HCT116 (cell line): Measurements from ENCODE around the gene ATG4C. TPM values are rescaled to one million over a fixed set of nuclear protein-coding genes. Genes with fewer than 3 reads are reported as not detected.

Experiments
- ATAC-seq: fragments of 200-7000 bp; cut with Tn5 transposase; 2 replicates; pipeline ENCODE4 v1.9.1; 2020; ENCODE audit warnings: mild to moderate bottlenecking, moderate library complexity
- BruUV-seq: library from RNA; stranded (reverse); fragments of 400-500 nt; replicated peaks from 2 replicates; lab custom pipeline; 2021; lab: Mats Ljungman, UMichigan
- CTCF ChIA-PET: fragments of 300-600 bp; sonication (Branson Sonifier 250); formaldehyde crosslinking; loops from one replicate; lab custom pipeline; 2021; ENCODE audit warnings: antibody characterized with exemption; lab: Charles Lee
- POLR2A ChIA-PET: fragments of 300-600, 350-600 bp; sonication (Branson Sonifier 250); formaldehyde crosslinking; loops from one replicate; lab custom pipeline; 2021; ENCODE audit warnings: antibody characterized with exemption; lab: Charles Lee
- RAD21 ChIA-PET, 2 experiments: fragments of 300-600 bp; sonication (Branson Sonifier 250); formaldehyde crosslinking; loops; one replicate each; lab custom pipeline; 2023; ENCODE audit warnings: low total read pairs in 2 of 2; ENCODE audit not compliant: uncharacterized antibody in 2 of 2, unreplicated experiment in 2 of 2, low non-redundant PET in 1 of 2; lab: Charles Lee
- DNase-seq: peaks from one replicate; pipeline ENCODE4 v3.0.0-alpha.2; 2010; ENCODE audit warnings: low read depth, low spot score
- H2AFZ ChIP-seq: fragments of 200-600 bp; shearing (Covaris generic), sonication (generic); 2 replicates; pipeline ENCODE4 v1.6.1; 2017; ENCODE audit warnings: low read depth, mixed run types, mixed read lengths, antibody characterized with exemption, low read length; ENCODE audit not compliant: poor library complexity, severe bottlenecking
- H3K27ac ChIP-seq: 2 replicates; pipeline ENCODE4 v1.5.1; 2012; ENCODE audit warnings: low read depth, low read length
- H3K27me3 ChIP-seq: fragments of 200-600 bp; sonication (generic); 2 replicates; pipeline ENCODE4 v1.6.1; 2016; ENCODE audit warnings: mixed run types, low read length, mixed read lengths; ENCODE audit not compliant: insufficient read depth
- H3K36me3 ChIP-seq, 2 experiments: fragments of 200-500 bp in 1 of 2; fragments of 200-600 bp in 1 of 2; sonication (Bioruptor generic) in 1 of 2; sonication (generic) in 1 of 2; 2 replicates each; pipeline versions ENCODE4 v1.5.1 to v1.6.1; 2014 to 2016; ENCODE audit warnings: low read length in 2 of 2, inconsistent platforms in 1 of 2, mixed read lengths in 1 of 2, mixed run types in 1 of 2; ENCODE audit not compliant: insufficient read depth in 2 of 2, control insufficient read depth in 1 of 2
- H3K4me1 ChIP-seq, 2 experiments: fragments of 200-600 bp in 1 of 2; sonication (generic) in 1 of 2; 2 replicates each; pipeline versions ENCODE4 v1.5.1 to v1.6.1; 2012 to 2017; ENCODE audit warnings: low read length in 2 of 2, inconsistent platforms in 1 of 2, mild to moderate bottlenecking in 1 of 2, mixed read lengths in 1 of 2, mixed run types in 1 of 2, moderate library complexity in 1 of 2; ENCODE audit not compliant: insufficient read depth in 2 of 2, control insufficient read depth in 1 of 2
- H3K4me2 ChIP-seq: fragments of 200-600 bp; sonication (generic); 2 replicates; pipeline ENCODE4 v1.6.1; 2017; ENCODE audit warnings: mixed run types, low read length, mixed read lengths
- H3K4me3 ChIP-seq, 2 experiments: fragments of 200-600 bp in 1 of 2; sonication (generic) in 1 of 2; replicated peaks in 1 of 2; 2 replicates each; pipeline ENCODE4 v1.5.1; 2011 to 2016; ENCODE audit warnings: low read length in 2 of 2, control low read depth in 1 of 2, low read depth in 1 of 2, mild to moderate bottlenecking in 1 of 2, mixed read lengths in 1 of 2, mixed run types in 1 of 2
- H3K79me2 ChIP-seq: fragments of 200-600 bp; sonication (generic); 2 replicates; pipeline ENCODE4 v1.6.1; 2017; ENCODE audit warnings: mild to moderate bottlenecking, mixed run types, low read length, moderate library complexity, mixed read lengths; ENCODE audit not compliant: insufficient read depth
- H3K9ac ChIP-seq: fragments of 200-600 bp; sonication (generic); 2 replicates; pipeline ENCODE4 v1.6.1; 2016; ENCODE audit warnings: low read length, mixed read lengths
- H3K9me2 ChIP-seq: fragments of 200-600 bp; sonication (generic), shearing (Covaris generic); 2 replicates; pipeline ENCODE4 v1.6.1; 2017; ENCODE audit warnings: mixed run types, mild to moderate bottlenecking, moderate library complexity; ENCODE audit not compliant: insufficient read depth
- H3K9me3 ChIP-seq, 2 experiments: fragments of 200-500 bp in 1 of 2; fragments of 200-600 bp in 1 of 2; sonication (Bioruptor generic) in 1 of 2; sonication (generic) in 1 of 2; 2 replicates each; pipeline ENCODE4 v1.6.1; 2014 to 2017; ENCODE audit warnings: low read length in 2 of 2, mixed read lengths in 2 of 2, inconsistent platforms in 1 of 2, low read depth in 1 of 2, mild to moderate bottlenecking in 1 of 2, mixed run types in 1 of 2, moderate library complexity in 1 of 2; ENCODE audit not compliant: control insufficient read depth in 1 of 2, insufficient read depth in 1 of 2
- H4K20me1 ChIP-seq: fragments of 200-600 bp; sonication (generic), shearing (Covaris generic); 2 replicates; pipeline ENCODE4 v1.6.1; 2017; ENCODE audit warnings: mixed run types, mild to moderate bottlenecking, moderate library complexity; ENCODE audit not compliant: insufficient read depth
- CEBPB ChIP-seq: IDR thresholded peaks from 2 replicates; pipeline ENCODE4 v1.6.1; 2012; ENCODE audit warnings: low read depth
- EGR1 ChIP-seq: IDR thresholded peaks from 2 replicates; pipeline ENCODE4 v1.6.1; 2012; ENCODE audit warnings: low read depth
- EZH2 ChIP-seq: fragments of 200-600 bp; sonication (generic); IDR thresholded peaks from 2 replicates; pipeline ENCODE4 v1.6.1; 2017; ENCODE audit warnings: antibody characterized with exemption, mixed run types
- EZH2phosphoT487 ChIP-seq: fragments of 200-600 bp; IDR thresholded peaks from 2 replicates; pipeline ENCODE4 v1.6.1; 2018; ENCODE audit warnings: antibody characterized with exemption, borderline replicate concordance
- JUND ChIP-seq: IDR thresholded peaks from 2 replicates; pipeline ENCODE4 v1.6.1; 2012
- POLR2AphosphoS5 ChIP-seq: IDR thresholded peaks from 2 replicates; pipeline ENCODE4 v1.6.1; 2011; ENCODE audit warnings: mild to moderate bottlenecking, low read depth, low read length, moderate library complexity
- SP1 ChIP-seq: IDR thresholded peaks from 2 replicates; pipeline ENCODE4 v1.6.1; 2012; ENCODE audit warnings: low read depth
- ZBTB33 ChIP-seq: IDR thresholded peaks from 2 replicates; pipeline ENCODE4 v1.6.1; 2011; ENCODE audit warnings: mild to moderate bottlenecking, low read length, moderate library complexity; ENCODE audit not compliant: insufficient replicate concordance; ENCODE audit errors: extremely low read depth
- ZFX ChIP-seq: fragments of 450-650 bp; IDR thresholded peaks from 2 replicates; pipeline ENCODE4 v1.6.1; 2017
- intact Hi-C: fragments of 100-400 bp; cut with micrococcal nuclease; formaldehyde crosslinking; loops from 2 replicates; pipeline ENCODE4 v1.10.0; 2022
- total RNA-seq: library from RNA; stranded (reverse); gene quantifications from one replicate; pipeline ENCODE4 v1.2.1, GENCODE V29; 2021; ENCODE audit not compliant: unreplicated experiment

The ATG4C gene
- total RNA-seq, 1 experiment from 2014 or later = 11.8 TPM

GRCh38 chr1:62836856-62837540, 53.1 kb downstream of the ATG4C start:
- RAD21 ChIA-PET = no interaction called here
- CTCF ChIA-PET = no interaction called here

More at GRCh38 chr1:62836856-62837540, 53.1 kb downstream of the ATG4C start:
- DNase-seq = no peak
- H3K9me2 ChIP-seq = no peaks in the 10 kb centered on the region
- H4K20me1 ChIP-seq = no peaks in the 10 kb centered on the region
- H3K9ac ChIP-seq = no peak overlapping the region
- no peak for TF ChIP-seq EZH2phosphoT487
- no peak for TF ChIP-seq EZH2
- no peak for TF ChIP-seq SP1
- TF ChIP-seq JUND = no peak
- no peak for TF ChIP-seq CEBPB
- TF ChIP-seq POLR2AphosphoS5 = no peak
- TF ChIP-seq EGR1 = no peak
- no peak for TF ChIP-seq ZFX
- no peak for TF ChIP-seq ZBTB33
- H3K79me2 ChIP-seq = no peaks in the 10 kb centered on the region
- no peak for ATAC-seq
- H3K27ac ChIP-seq = no peak overlapping the region
- no peaks in the 10 kb centered on the region for H3K27me3 ChIP-seq
- no peaks in the 10 kb centered on the region for H3K4me1 ChIP-seq
- H3K36me3 ChIP-seq = no peaks in the 10 kb centered on the region
- POLR2A ChIA-PET = no interaction called here
- H3K4me2 ChIP-seq = no peak overlapping the region
- intact Hi-C loops = no loop called here
- H2AFZ ChIP-seq = no peak overlapping the region
- H3K4me3 ChIP-seq = no peak overlapping the region
- no TSS peak for BruUV-seq
- no peaks in the 10 kb centered on the region for H3K9me3 ChIP-seq
